ENCODE data around the gene TPTE2.

- no peak for TF ChIP-seq CTCF (conservative IDR thresholded peaks at IDR 0.05; ENCODE audit: low read depth, low read length)
- no peak for TF ChIP-seq POLR2A (IDR thresholded peaks at IDR 0.05; ENCODE audit: low read depth, low read length)
- TF ChIP-seq NFE2L2 (IDR thresholded peaks at IDR 0.05; ENCODE audit: low read depth, low read length), result no peak
- TF ChIP-seq, protein P1, sequence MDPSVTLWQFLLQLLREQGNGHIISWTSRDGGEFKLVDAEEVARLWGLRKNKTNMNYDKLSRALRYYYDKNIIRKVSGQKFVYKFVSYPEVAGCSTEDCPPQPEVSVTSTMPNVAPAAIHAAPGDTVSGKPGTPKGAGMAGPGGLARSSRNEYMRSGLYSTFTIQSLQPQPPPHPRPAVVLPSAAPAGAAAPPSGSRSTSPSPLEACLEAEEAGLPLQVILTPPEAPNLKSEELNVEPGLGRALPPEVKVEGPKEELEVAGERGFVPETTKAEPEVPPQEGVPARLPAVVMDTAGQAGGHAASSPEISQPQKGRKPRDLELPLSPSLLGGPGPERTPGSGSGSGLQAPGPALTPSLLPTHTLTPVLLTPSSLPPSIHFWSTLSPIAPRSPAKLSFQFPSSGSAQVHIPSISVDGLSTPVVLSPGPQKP (IDR thresholded peaks at IDR 0.05; ENCODE audit: borderline replicate concordance, low read depth, low read length), result no peak
- no peak for TF ChIP-seq RFX5 (IDR thresholded peaks at IDR 0.05; ENCODE audit: low read depth, low read length)
These were observed 25.7 kb upstream of the TPTE2 start for GRCh38 chr13:19586904-19587634.

Data from IMR-90 (cell line).